Hepatocyte (in vitro differentiated cells): ENCODE results near the gene SLC10A1. TPM values are rescaled to one million over a fixed set of nuclear protein-coding genes. Genes with fewer than 3 reads are reported as not detected.

Source experiments
- DNase-seq: peaks from one replicate; pipeline ENCODE4 v3.0.0-alpha.2; 2016; ENCODE audit warnings: low spot score
- H2AFZ ChIP-seq: fragments of 200-600 bp; sonication (generic); 2 replicates; pipeline ENCODE4 v1.6.0; 2016; ENCODE audit warnings: antibody characterized with exemption, mild to moderate bottlenecking
- H3K27ac ChIP-seq: fragments of 200-600 bp; sonication (generic); 2 replicates; pipeline ENCODE4 v1.5.1; 2016; ENCODE audit warnings: mild to moderate bottlenecking
- H3K27me3 ChIP-seq: fragments of 200-600 bp; sonication (generic); 2 replicates; pipeline ENCODE4 v1.6.1; 2016
- H3K36me3 ChIP-seq: fragments of 200-600 bp; sonication (generic); replicated peaks from 2 replicates; pipeline ENCODE4 v1.5.1; 2016; ENCODE audit warnings: low read depth; ENCODE audit not compliant: insufficient read depth
- H3K4me1 ChIP-seq: fragments of 200-600 bp; sonication (generic); 2 replicates; pipeline ENCODE4 v1.5.1; 2016; ENCODE audit warnings: mild to moderate bottlenecking, moderate library complexity; ENCODE audit not compliant: insufficient read depth
- H3K4me2 ChIP-seq: fragments of 200-600 bp; sonication (generic); 2 replicates; pipeline ENCODE4 v1.6.0; 2016
- H3K4me3 ChIP-seq: fragments of 200-600 bp; sonication (generic); 2 replicates; pipeline ENCODE4 v1.5.1; 2016; ENCODE audit warnings: mild to moderate bottlenecking
- H3K79me2 ChIP-seq: fragments of 200-600 bp; sonication (generic); 2 replicates; pipeline ENCODE4 v1.6.0; 2017; ENCODE audit warnings: mild to moderate bottlenecking
- H3K9me2 ChIP-seq: fragments of 200-600 bp; sonication (generic); replicated peaks from 2 replicates; pipeline ENCODE4 v1.6.0; 2017; ENCODE audit warnings: mild to moderate bottlenecking; ENCODE audit not compliant: insufficient read depth
- H3K9me3 ChIP-seq: fragments of 200-600 bp; sonication (generic); 2 replicates; pipeline ENCODE4 v1.5.1; 2016; ENCODE audit warnings: low read depth, mild to moderate bottlenecking
- H4K20me1 ChIP-seq: fragments of 200-600 bp; sonication (generic); 2 replicates; pipeline ENCODE4 v1.6.0; 2016; ENCODE audit warnings: mild to moderate bottlenecking; ENCODE audit not compliant: insufficient read depth, poor library complexity, severe bottlenecking
- EZH2 ChIP-seq: fragments of 200-600 bp; sonication (generic); IDR thresholded peaks from 2 replicates; pipeline ENCODE4 v1.6.1; 2016; ENCODE audit warnings: antibody characterized with exemption, mild to moderate bottlenecking, borderline replicate concordance
- EZH2phosphoT487 ChIP-seq: fragments of 200-600 bp; sonication (generic); IDR thresholded peaks from one replicate; pipeline ENCODE4 v1.6.1; 2018; ENCODE audit warnings: antibody characterized with exemption, mild to moderate bottlenecking, low read depth, moderate library complexity; ENCODE audit not compliant: unreplicated experiment, severe bottlenecking
- WGBS: methylation state at CpG from one replicate; pipeline ENCODE4 v1.1.6; 2016; ENCODE audit warnings: low lambda C conversion rate; ENCODE audit errors: missing lambda C conversion rate; 5-methylcytosine and 5-hydroxymethylcytosine counted together
- polyA plus RNA-seq: library from polyadenylated mRNA; unstranded; fragments of >200 nt; fragmentation: Nextera tagmentation; extraction: Ambion mirVana; gene quantifications from 2 replicates; pipeline ENCODE4 v1.2.1, GENCODE V29; 2016
- total RNA-seq: library from RNA; depleted of rRNA; stranded (reverse); fragments of >200 nt; gene quantifications from 2 replicates; pipeline ENCODE4 v1.2.3, GENCODE V29; 2014
- TF ChIP-seq, protein P1 (sequence below): fragments of 200-600 bp; sonication (generic); IDR thresholded peaks from 2 replicates; pipeline ENCODE4 v1.5.1; 2016; ENCODE audit warnings: antibody characterized with exemption, mild to moderate bottlenecking; ENCODE audit not compliant: poor library complexity

Gene SLC10A1
- total and polyA plus RNA-seq, 2 experiments from 2014 or later, result 2.9 to 3.0 TPM

DNA sequence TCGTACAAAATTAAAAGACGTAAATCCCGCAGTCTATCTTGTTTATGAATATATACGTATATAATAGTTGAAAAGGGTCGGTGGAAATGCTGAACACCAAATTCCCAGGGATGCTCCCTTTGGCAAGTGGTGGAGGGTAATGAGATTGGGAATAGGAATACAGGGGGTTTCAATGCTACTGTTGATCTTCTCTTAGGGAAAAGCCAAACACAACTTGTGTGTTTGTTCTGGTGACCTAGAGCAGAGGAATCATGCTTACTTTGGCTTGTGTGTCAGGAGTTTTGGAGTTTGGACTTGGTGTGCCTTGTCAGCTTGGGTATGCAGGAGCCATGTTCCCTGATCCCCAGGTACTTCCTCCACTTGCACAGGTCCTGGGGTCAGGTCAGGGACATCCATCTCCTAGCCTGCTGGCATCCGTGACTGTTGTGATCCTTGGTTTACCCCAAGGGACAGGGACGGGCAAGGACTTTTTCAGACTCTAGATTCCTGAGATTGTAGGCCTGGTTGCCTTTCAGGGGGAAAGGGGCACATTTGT lies 4.1 kb downstream of the SLC10A1 start:
- DNase-seq, result no peak
- no peaks in the 10 kb centered on the region for H3K9me2 ChIP-seq
- H3K9me3 ChIP-seq, result no peaks in the 10 kb centered on the region
- WGBS, result 93% methylated on average over 7 of the region's 7 CpGs
- TF ChIP-seq, protein P1, sequence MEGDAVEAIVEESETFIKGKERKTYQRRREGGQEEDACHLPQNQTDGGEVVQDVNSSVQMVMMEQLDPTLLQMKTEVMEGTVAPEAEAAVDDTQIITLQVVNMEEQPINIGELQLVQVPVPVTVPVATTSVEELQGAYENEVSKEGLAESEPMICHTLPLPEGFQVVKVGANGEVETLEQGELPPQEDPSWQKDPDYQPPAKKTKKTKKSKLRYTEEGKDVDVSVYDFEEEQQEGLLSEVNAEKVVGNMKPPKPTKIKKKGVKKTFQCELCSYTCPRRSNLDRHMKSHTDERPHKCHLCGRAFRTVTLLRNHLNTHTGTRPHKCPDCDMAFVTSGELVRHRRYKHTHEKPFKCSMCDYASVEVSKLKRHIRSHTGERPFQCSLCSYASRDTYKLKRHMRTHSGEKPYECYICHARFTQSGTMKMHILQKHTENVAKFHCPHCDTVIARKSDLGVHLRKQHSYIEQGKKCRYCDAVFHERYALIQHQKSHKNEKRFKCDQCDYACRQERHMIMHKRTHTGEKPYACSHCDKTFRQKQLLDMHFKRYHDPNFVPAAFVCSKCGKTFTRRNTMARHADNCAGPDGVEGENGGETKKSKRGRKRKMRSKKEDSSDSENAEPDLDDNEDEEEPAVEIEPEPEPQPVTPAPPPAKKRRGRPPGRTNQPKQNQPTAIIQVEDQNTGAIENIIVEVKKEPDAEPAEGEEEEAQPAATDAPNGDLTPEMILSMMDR, result no peak
- no peak for TF ChIP-seq EZH2phosphoT487
- TF ChIP-seq EZH2, result no peak
- H3K4me2 ChIP-seq, result no peak overlapping the region
- H4K20me1 ChIP-seq, result no peaks in the 10 kb centered on the region
- no peaks in the 10 kb centered on the region for H3K27me3 ChIP-seq
- H2AFZ ChIP-seq, result no peak overlapping the region
- no peaks in the 10 kb centered on the region for H3K36me3 ChIP-seq
- H3K4me1 ChIP-seq, result peaks cover 3% of the 10 kb centered on the region
- no peak overlapping the region for H3K4me3 ChIP-seq
- H3K79me2 ChIP-seq, result no peaks in the 10 kb centered on the region
- H3K27ac ChIP-seq, result no peak overlapping the region

DNA sequence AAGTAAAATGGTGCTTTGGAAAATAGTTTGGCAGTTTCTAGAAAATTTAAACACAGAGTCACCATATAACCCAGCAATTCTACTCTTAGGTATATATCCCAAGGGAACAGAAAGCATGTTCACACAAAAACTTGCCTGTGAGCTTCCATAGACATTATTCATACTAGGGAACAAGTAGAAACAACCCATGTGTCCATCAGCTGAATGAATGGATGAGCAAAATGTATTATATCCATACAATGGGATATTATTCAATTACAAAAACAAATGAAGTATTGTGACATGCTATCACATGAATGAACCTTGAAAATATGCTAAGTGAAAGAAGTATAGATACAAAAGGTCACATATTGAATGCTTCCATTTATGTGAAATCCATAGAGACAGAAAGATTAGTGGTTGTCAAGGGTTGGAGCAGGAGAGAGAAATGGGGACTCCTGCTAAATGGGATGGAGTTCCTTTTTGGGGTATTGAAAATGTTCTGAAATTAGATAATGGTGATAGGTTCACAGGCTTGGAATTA lies 7.9 kb downstream of the SLC10A1 start:
- no peaks in the 10 kb centered on the region for H3K4me1 ChIP-seq
- H3K9me3 ChIP-seq, result no peaks in the 10 kb centered on the region
- no peak overlapping the region for H3K27ac ChIP-seq
- DNase-seq, result no peak
- H3K36me3 ChIP-seq, result no peaks in the 10 kb centered on the region
- H4K20me1 ChIP-seq, result no peaks in the 10 kb centered on the region
- no peaks in the 10 kb centered on the region for H3K79me2 ChIP-seq
- no peaks in the 10 kb centered on the region for H3K27me3 ChIP-seq
- TF ChIP-seq EZH2phosphoT487, result no peak
- no peak for TF ChIP-seq EZH2
- TF ChIP-seq, protein P1, result no peak
- no peak overlapping the region for H3K4me2 ChIP-seq
- H2AFZ ChIP-seq, result no peak overlapping the region
- no peaks in the 10 kb centered on the region for H3K9me2 ChIP-seq
- H3K4me3 ChIP-seq, result no peak overlapping the region

DNA sequence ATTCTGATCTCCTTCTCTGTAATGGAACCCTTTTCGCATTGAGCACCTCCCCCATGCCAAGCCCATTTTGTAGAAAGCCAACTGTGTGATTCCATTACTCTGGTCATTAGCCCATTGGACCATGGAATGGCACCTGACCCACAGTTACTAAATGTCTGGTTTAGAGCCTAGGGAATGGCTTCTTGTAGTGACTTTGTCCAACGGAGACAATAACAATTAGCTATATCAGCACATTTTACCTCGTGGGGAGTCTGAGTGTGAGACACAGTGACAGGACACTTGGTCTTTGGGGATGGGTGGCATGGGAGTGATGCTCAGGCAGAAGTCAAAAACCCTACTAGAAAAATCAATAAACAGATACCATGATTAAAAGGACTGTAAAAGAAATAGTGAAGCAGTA lies 10.4 kb downstream of the SLC10A1 start:
- Histone ChIP-seq H3K9me2 (no peaks in the 10 kb centered on the region), H2AFZ (no peak overlapping the region), H3K79me2 (no peaks in the 10 kb centered on the region), H4K20me1 (no peaks in the 10 kb centered on the region), H3K4me1 (no peaks in the 10 kb centered on the region), H3K9me3 (no peaks in the 10 kb centered on the region), H3K27me3 (no peaks in the 10 kb centered on the region), H3K4me2 (no peak overlapping the region), H3K4me3 (no peak overlapping the region), H3K27ac (no peak overlapping the region), H3K36me3 (no peaks in the 10 kb centered on the region)
- DNase-seq, result no peak
- TF ChIP-seq EZH2phosphoT487 (no peak), EZH2 (no peak)
- TF ChIP-seq, protein P1, result no peak
- 95% methylated on average over 3 of the region's 3 CpGs for WGBS

DNA sequence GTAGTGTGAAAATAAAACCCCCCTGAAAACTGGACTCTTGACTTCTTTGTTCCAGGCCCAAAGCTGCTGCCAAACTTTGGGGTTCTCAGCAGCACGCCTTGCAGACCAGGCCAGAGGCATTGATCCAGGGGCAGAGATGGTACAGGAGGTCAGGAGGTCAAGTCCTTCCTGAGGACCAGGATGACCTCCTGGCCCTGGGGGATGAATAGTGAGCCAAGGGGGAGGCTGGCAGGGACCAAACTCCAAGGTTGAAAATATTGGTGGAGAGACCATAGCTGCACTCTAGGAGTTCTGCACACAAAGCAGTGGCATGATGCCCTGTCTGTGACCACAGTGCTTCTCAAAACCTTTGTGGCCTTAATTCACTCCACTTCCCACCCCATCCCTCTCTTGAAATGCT lies 12.1 kb downstream of the SLC10A1 start:
- H3K27me3 ChIP-seq, result no peaks in the 10 kb centered on the region
- H3K4me3 ChIP-seq, result no peak overlapping the region
- no peak overlapping the region for H3K27ac ChIP-seq
- H2AFZ ChIP-seq, result no peak overlapping the region
- H4K20me1 ChIP-seq, result no peaks in the 10 kb centered on the region
- H3K4me1 ChIP-seq, result no peaks in the 10 kb centered on the region
- H3K36me3 ChIP-seq, result no peaks in the 10 kb centered on the region
- no peaks in the 10 kb centered on the region for H3K9me3 ChIP-seq
- 100% methylated on average over 1 of the region's 1 CpG for WGBS
- no peak for DNase-seq
- no peaks in the 10 kb centered on the region for H3K79me2 ChIP-seq
- H3K9me2 ChIP-seq, result no peaks in the 10 kb centered on the region
- TF ChIP-seq EZH2phosphoT487, result no peak
- TF ChIP-seq, protein P1, result no peak
- no peak for TF ChIP-seq EZH2
- H3K4me2 ChIP-seq, result no peak overlapping the region
